Cerebellar cortex (tissue), 1 donor: ENCODE results near the gene PCSK6.
"Not testable (repeated sequence)": the region's sequence is repeated elsewhere in the genome, so short reads cannot be mapped to it uniquely, and the experiment has no call there.

Experiments
- DNase-seq: peaks from one replicate; pipeline ENCODE4 v3.0.0-alpha.2; 2015; ENCODE audit warnings: low spot score

The PCSK6 gene

GRCh38 chr15:101307897-101308603, 181.5 kb downstream of the PCSK6 start:
- no peak for DNase-seq

DNA sequence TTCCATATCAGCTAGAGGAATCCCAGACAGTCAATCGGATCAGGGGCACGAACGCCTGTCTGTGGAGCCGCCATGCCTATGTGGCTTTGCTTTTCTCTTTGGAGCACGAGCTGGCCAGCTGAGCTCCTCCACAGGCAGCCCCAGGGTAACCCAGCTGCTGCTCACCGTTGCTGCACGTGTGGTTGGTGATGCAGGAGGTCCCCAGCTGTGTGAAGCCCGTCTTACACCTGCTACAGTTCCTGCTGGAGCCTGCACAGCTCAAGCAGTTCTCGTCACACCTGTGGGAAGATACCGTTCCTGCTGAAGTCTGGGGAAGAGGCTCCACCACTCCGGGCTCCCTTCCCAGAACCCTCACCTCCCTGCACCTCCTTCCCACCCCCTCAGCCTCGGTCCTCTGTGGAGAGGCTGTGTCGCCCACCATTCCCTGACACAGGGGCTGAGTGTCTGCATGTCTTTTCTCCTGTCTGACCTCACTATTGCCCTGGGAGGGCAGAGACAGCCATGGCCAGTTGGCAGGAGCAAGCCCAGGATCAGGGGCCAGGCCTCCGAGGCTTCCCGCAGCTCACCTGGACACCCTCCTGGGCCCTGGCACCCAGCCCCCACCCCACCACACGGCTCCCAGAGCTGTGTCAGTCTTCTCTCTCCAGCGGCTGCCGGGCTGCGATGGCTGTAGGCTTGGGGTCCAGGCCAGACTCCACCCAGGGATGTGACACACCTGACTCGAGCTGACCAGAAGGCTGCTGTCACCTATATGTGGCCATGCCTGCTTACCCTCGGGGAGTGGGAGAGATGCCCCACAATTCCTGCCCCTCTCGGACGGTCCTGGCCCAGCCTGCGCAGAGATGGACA, 182.2 kb downstream of the PCSK6 start:
- DNase-seq = no peak

DNA sequence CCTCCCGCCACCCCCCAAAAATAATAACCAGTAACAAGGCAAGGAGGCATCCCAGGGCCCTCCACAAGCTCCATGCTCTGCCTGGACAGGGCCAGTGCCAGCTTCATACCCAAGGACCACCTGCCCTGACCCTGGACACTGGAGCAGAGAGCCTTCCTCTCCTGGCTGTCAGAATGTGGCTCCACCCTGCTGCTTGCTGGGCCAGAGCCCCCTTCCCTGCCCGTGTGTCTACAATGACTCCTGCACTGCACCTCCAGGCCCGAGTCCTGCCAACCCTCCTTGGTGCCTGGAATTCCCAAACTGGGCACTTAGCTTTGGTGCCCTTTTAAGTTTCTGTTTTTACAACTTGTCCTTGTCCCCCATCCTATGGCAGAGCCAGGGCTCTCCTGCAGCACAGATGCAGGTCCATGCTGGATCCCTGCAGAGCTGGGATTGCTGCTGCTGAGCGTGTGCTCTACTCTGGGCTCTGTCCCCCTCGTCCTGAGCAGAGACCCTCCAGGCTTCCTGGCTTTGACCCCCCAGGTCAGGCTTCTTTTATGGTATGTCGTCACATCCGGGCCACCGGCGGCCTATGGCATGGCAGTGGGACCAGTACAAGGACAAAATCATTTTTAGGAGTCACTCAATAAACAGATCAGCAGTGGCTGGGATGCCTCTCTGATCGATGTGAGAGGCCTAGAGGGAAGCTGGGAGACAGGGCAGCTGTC, 183.0 kb downstream of the PCSK6 start:
- DNase-seq = no peak

DNA sequence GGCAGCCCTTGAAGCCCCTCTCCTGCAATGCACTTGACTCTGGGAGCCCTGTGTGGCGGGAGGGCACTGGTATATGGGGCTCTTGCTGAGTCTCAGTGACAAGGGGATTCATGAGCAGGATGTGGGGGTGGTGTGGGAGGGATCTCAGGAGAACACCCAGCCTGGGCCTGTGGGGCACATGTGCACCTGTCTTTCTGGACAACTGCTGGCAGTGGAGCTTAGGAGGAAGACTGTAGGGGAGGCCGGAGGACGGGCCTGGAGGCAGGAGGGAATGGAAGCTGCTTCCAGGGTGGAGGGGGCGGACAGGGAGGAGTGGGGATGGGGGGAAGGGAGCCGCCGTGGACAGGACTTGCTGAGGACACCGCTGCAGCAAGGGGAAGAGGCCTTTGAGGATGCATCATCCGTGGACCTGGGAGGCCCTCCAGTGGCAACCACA, 183.7 kb downstream of the PCSK6 start:
- DNase-seq = no peak

GRCh38 chr15:101303408-101303807, 186.1 kb downstream of the PCSK6 start:
- DNase-seq = no peak

DNA sequence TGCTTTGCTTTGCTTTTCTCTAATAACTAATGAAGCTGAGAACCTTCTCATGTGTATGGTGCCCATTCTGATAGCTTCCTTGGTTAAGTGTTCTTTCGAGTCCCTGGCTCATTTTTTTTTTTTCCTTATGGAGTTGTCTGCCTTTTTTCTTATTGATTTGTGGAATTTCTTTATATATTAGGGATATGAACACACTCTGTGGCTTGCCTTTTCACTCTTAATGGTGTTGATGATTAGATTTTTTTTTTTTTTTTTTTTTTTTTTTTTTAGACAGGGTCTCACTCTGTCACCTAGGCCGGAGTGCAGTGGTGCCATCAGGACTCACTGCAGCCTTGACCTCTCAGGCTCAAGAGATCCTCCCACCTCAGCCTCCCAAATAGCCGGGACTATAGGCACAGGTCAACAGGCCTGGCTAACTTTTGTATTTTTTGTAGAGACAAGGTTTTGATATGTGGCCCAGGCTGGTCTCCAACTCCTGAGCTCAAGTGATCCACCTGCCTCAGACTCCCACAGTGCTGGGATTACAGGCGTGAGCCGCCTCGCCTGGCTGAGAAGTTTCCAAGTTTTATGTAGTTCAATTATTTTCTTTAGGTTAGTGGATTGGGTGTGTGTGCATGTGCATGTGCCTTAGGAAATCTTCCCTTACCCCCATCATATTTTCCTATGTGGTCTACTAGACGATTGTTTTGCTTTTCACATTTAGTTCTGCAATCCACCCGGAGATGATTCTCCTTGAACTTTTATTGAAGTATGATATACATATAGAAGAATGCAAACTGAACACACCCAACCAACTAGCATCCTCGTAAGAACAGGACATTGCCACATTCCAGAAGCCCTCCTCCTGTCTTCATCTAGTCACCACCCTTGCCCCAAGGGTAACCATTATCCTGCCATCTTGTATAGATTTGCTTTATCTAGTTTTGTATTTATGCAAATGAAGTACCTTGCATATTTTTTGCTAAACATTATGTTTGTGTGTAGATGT, 192.8 kb downstream of the PCSK6 start:
- no peak for DNase-seq

- DNase-seq = no peak
These were observed 193.8 kb downstream of the PCSK6 start for GRCh38 chr15:101295607-101296161.

- peak; percentile 87 for DNase-seq
These were observed 194.5 kb downstream of the PCSK6 start, which contains the start of gene SNRPA1 for GRCh38 chr15:101294731-101295606. SNRPA1 (minus strand) TSS chr15:101295248; CDS start chr15:101295178, 70 bp downstream.

GRCh38 chr15:101293122-101293521, 196.4 kb downstream of the PCSK6 start:
- DNase-seq = no peak

- peak; percentile 30 for DNase-seq
These were observed 200.5 kb downstream of the PCSK6 start for GRCh38 chr15:101288905-101289513.

- DNase-seq = not testable (repeated sequence)
These were observed 202.2 kb downstream of the PCSK6 start for GRCh38 chr15:101287342-101287741.

- DNase-seq = no peak
These were observed 202.9 kb downstream of the PCSK6 start for GRCh38 chr15:101286471-101287114.

DNA sequence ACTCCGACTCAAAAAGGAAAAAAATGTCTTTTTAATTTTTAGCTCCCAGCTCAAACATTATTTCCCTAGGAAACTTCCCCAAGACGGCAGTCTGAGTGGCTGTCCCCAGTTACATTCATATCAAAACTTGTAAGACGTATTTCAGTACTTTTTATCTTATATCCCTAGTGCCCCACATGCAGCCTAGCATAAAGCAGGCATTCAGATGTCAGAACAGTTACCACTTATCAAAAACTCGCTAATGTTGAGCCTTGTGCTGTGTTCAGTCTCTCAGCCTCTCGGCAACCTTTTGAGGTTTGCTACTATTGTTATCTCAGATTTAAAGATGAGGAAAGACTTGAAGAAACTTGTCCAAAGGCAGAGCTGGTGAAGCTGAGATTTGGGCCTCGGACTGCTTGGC, 205.6 kb downstream of the PCSK6 start:
- no peak for DNase-seq

GRCh38 chr15:101280007-101280406, 209.5 kb downstream of the PCSK6 start:
- DNase-seq = no peak

GRCh38 chr15:101277943-101278564, 211.5 kb downstream of the PCSK6 start:
- DNase-seq = no peak

- peak; percentile 81 for DNase-seq
These were observed 212.3 kb downstream of the PCSK6 start, which contains the start of gene SELENOS for GRCh38 chr15:101277038-101277822. SELENOS (minus strand) TSS chr15:101277485; CDS start chr15:101277417, 68 bp downstream.

GRCh38 chr15:101276501-101277037, 212.9 kb downstream of the PCSK6 start:
- no peak for DNase-seq
